ENCODE results near the gene REV3L.

The REV3L gene

GRCh38 chr6:111470991-111471390, 12.0 kb downstream of the REV3L start:
- DNase-seq (ENCODE audit: low read depth in 2 of 2) = no peak

GRCh38 chr6:111469543-111469942, 13.5 kb downstream of the REV3L start:
- no peak for DNase-seq (ENCODE audit: low read depth in 2 of 2)

DNA sequence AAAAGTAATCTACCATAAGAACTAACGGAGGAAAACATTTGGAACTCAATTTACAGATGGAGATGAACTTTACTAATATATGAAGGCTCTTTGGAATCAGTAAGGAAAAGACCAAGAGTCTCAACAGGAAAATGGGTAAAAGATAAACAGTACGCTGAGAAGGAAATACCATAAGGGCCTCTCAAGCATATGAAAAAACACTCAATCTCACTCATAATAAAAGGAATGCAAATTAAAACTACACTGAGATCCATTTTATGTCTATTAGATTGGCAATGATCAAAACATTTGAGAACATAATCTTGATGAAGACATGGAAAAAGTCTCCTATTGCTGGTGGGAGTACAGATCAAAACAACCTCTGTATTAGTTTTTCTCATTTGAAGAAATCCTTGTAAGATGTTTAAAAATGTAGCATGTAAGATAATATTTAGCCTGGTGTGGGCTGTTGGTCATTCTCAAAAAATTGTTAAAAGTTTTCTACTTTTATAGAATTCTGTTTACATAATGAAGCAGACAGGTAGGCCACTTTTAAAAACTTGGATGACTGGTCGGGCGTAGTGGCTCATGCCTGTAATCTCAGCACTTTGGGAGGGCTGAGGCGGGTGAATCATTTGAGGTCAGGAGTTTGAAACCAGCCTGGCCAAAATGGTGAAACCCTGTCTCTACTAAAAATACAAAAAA, 14.5 kb downstream of the REV3L start:
- no peak for DNase-seq (ENCODE audit: low read depth in 2 of 2)

DNA sequence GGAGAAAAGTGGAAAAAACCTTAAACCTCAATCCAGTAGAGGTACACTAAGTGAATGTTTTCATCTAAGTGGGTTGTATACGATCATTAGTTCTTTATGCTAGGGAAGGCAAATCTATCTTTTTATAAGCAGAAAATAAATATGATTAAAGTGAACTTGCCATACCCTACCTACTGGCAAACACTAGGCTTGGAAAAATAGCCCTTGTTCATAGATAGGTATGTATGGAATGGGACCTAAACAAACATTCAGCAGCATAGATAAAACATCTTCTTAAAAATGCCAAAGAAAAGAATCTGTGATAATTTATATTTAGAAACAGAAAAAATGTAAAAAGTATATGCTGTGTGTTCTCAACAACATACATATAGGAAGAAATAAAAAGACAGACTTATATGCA, 18.8 kb downstream of the REV3L start:
- DNase-seq (ENCODE audit: low read depth in 2 of 2) = no peak

GRCh38 chr6:111462770-111463391, 20.1 kb downstream of the REV3L start:
- DNase-seq (ENCODE audit: low read depth in 2 of 2) = no peak

- no peak for DNase-seq (ENCODE audit: low read depth in 2 of 2)
These were observed 21.2 kb downstream of the REV3L start for GRCh38 chr6:111461860-111462259.

GRCh38 chr6:111458670-111459232, 24.3 kb downstream of the REV3L start:
- DNase-seq (ENCODE audit: low read depth in 2 of 2) = no peak

DNA sequence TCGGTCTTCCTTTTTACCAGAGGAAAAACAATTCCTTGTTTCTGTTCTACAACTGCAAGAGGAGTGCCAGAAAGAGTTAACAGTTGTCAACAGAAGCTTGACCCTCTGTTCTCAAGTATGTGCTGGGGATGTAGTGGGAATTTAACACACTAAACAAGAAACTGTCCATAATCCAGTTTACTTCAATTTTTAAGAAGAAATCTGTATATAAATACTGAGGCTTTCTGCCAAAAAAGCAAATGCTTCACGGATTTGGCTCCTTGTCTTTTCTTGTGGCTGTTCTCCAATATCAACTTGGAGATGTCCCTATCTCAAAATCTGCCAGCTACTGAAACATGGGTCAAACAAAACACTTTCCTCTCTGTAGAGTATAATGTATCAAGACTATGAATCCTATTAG, 26.8 kb downstream of the REV3L start:
- no peak for DNase-seq (ENCODE audit: low read depth in 2 of 2)

GRCh38 chr6:111450636-111451035, 32.4 kb downstream of the REV3L start:
- no peak for DNase-seq (ENCODE audit: low read depth in 2 of 2)

DNA sequence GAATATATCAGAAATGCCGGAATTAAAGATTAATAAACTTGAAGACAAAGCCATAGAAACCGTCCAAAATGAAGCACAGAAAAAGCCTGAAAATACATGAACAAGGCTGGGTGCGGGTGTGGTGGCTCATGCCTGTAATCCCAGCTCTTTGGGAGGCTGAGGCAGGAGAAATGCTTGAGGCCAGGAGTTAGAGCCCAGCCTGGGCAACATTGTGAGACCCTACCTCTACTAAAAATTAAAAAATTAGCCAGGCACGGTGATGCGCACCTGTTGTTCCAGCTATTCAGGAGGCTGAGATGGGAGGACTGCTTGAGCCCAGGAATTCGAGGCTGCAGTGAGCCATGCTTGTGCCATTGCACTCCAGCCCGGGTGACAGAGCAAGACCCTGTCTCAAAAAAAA, 32.9 kb downstream of the REV3L start:
- DNase-seq (ENCODE audit: low read depth in 2 of 2) = no peak

- DNase-seq (ENCODE audit: low read depth in 2 of 2) = no peak
These were observed 33.9 kb downstream of the REV3L start for GRCh38 chr6:111449129-111449528.

DNA sequence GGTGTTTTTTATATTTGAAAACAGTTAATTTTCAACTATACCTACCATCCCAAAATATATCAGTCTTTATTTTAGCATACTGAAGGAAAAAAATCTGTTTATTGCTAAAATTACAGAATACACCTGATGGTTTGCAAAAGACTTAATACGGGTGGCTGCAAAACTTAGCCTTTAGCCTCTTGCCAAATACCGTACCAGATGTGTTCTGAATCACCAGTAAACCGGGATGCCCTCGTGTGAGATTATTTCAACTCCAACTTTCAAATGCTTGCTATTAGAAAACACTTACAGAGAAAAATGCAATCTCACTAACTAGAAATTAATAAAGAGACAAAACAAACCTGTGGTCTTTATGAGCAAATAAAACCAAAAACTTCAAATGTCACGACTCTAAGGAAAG, 36.0 kb downstream of the REV3L start:
- no peak for DNase-seq (ENCODE audit: low read depth in 2 of 2)

DNA sequence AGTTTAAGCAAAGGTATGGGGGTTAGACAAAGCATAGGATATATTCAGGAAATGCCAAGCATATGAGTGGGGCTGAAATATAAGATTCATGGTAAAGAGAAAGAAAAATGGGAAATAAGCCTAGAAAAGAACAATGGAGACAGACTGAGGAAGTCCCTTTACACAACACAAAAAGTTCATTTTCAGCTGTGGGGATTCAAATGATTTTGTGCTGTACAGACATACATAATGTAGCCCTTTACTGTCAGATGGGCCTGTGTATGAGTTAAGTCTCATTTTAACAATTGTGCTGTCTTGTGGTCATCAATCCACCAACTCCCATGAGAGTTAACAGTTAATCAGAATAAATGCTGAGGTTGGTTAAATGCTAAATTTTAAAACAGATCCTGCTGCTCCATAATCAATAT, 37.2 kb downstream of the REV3L start:
- no peak for DNase-seq (ENCODE audit: low read depth in 2 of 2)

- DNase-seq (ENCODE audit: low read depth in 2 of 2) = no peak
These were observed 38.2 kb downstream of the REV3L start for GRCh38 chr6:111444794-111445193.

GRCh38 chr6:111441678-111442243, 41.3 kb downstream of the REV3L start:
- no peak for DNase-seq (ENCODE audit: low read depth in 2 of 2)

DNA sequence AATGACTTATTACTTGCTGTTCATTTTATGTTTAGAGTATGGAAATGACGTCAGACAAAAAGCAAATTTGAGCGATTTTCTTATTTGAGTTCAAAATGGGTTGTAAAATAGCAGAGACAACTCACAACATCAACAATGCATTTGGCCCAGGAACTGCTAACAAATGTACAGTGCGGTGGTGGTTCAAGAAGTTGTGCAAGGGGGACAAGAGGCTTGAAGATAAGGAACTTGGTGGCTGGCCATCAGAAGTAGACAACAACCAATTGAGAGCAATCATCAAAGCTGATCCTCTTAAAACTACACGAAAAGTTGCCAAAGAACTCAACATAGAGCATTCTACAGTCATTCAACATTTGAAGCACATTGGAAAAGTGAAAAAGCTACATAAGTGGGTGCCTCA, 43.8 kb downstream of the REV3L start:
- DNase-seq (ENCODE audit: low read depth in 2 of 2) = no peak

DNA sequence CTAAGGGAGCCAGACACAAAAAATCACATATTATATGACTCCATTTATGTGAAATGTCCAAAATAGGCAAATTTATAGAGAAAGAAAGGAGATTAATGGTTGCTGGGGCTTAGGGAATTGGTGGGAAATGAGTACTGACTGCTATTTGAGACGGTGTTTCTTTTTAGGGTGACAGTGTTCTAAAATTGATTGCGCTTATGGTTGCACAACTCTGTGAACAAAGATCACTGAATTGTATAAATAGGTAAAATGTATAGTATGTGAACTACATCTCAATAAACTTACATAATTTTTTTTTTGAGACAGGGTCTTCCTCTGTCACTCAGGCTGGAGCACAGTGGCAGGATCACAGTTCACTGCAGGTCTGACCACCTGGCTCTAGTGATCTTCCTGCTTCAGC, 45.4 kb downstream of the REV3L start:
- no peak for DNase-seq (ENCODE audit: low read depth in 2 of 2)

- no peak for DNase-seq (ENCODE audit: low read depth in 2 of 2)
These were observed 50.5 kb downstream of the REV3L start for GRCh38 chr6:111432511-111432910.

DNA sequence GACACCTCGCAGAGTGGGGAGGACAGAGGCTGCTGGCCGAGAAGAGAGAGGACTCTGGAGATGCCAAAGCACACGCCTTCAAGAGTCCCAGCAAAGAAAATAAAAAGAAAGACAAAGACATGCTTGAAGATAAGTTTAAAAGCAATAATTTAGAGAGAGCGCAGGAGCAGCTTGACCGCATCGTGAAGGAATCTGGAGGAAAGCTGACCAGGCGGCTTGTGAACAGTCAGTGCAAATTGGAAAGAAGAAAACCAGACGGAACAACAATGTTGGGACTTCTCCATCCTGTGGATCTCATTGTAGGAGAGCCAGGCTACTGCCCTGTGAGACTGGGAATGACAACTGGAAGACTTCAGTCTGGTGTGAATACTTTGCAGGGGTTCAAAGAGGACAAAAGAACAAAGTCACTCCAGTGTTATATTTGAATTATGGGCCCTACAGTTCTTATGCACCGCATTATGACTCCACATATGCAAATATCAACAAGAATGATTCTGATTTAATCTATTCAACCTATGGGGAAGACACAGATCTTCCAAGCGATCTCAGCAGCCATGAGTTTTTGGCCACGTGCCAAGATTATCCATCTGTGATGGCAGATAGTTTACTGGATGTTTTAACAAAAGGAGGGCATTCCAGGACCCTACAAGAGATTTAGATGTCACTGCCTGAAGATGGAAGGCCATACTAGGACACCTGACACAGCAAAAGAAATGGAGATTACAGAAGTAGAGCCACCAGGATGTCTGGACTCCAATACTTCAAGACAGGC, 52.2 kb downstream of the REV3L start:
- no peak for DNase-seq (ENCODE audit: low read depth in 2 of 2)

GRCh38 chr6:111429571-111429970, 53.4 kb downstream of the REV3L start:
- no peak for DNase-seq (ENCODE audit: low read depth in 2 of 2)

DNA sequence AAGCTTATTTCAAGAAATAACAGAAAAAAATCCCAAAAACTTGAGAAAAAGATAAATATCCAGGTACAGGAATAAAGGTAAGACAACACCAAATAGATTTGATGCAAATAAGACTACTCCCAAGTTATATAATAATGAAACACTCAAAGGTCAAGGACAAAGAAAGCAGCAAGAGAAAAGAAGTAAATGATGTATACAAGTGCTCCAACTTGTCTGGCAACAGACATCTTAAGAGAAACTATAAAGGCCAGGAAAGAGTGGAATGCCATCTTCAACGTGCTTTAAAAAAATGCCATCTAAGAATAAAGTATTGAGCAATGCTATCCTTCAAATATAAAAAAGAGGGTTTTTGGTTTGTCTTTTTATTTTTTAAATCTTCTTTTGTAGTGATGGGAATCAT, 54.2 kb downstream of the REV3L start:
- DNase-seq (ENCODE audit: low read depth in 2 of 2) = no peak

DNA sequence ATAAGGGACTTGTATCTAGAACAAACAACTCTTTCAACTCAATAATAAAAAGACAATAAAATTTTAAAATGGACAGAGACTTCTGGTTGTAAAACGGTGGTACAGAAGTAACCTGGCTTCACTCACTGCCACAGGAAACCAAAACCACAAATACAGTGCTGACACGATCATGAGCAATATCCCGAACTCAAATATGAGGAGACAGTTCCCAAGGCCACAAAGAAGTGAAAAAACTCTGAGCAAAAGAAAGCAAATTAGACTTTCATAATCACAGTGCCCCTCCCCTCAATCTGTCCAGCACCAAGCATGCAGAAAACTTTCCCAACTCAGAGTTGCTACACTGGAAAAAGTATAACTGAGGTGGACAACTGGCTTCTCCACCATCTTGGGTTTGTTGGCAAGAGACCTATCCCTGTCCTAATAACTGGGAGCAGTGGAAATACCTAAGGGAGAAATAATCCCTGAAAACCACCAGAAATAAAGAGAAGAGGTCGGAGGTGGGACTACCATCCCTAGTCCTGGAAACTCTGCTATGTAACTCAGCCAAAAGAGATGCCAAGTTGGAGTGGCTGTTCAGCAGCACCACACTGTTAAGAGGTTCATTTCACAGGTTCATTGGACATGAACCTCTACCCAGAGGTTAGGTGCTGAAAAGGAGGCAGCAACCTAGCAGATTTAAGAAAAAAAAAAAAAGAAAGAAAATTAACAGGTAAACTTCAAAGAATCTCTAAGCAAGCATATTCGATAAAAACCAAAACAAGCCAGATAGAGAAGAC, 55.5 kb downstream of the REV3L start:
- peak in 1 of 2 donors; percentile 0 for DNase-seq (ENCODE audit: low read depth in 2 of 2)
